ENCODE results near the gene HHIPL1.

Gene HHIPL1

GRCh38 chr14:99604766-99605298 lies 40.1 kb upstream of the HHIPL1 start:
- TF ChIP-seq CTCF (IDR thresholded peaks at IDR 0.05) = no peak

- no peak for TF ChIP-seq CTCF (IDR thresholded peaks at IDR 0.05)
Measured at GRCh38 chr14:99605299-99605961, 39.5 kb upstream of the HHIPL1 start.

- no peak for TF ChIP-seq CTCF (IDR thresholded peaks at IDR 0.05)
Measured at GRCh38 chr14:99606359-99606758, 38.6 kb upstream of the HHIPL1 start.

- TF ChIP-seq CTCF (IDR thresholded peaks at IDR 0.05) = no peak
Measured at GRCh38 chr14:99608591-99608990, 36.3 kb upstream of the HHIPL1 start.

- TF ChIP-seq CTCF (IDR thresholded peaks at IDR 0.05) = peak; percentile 42; the same call in 1 of the 2 replicates
Measured at GRCh38 chr14:99609245-99610170, 35.4 kb upstream of the HHIPL1 start.

GRCh38 chr14:99611646-99612045 lies 33.3 kb upstream of the HHIPL1 start:
- no peak for TF ChIP-seq CTCF (IDR thresholded peaks at IDR 0.05)

- no peak for TF ChIP-seq CTCF (IDR thresholded peaks at IDR 0.05)
Measured at GRCh38 chr14:99612071-99612737, 32.7 kb upstream of the HHIPL1 start.
